ENCODE data around the gene MTMR8.

Gene MTMR8

DNA sequence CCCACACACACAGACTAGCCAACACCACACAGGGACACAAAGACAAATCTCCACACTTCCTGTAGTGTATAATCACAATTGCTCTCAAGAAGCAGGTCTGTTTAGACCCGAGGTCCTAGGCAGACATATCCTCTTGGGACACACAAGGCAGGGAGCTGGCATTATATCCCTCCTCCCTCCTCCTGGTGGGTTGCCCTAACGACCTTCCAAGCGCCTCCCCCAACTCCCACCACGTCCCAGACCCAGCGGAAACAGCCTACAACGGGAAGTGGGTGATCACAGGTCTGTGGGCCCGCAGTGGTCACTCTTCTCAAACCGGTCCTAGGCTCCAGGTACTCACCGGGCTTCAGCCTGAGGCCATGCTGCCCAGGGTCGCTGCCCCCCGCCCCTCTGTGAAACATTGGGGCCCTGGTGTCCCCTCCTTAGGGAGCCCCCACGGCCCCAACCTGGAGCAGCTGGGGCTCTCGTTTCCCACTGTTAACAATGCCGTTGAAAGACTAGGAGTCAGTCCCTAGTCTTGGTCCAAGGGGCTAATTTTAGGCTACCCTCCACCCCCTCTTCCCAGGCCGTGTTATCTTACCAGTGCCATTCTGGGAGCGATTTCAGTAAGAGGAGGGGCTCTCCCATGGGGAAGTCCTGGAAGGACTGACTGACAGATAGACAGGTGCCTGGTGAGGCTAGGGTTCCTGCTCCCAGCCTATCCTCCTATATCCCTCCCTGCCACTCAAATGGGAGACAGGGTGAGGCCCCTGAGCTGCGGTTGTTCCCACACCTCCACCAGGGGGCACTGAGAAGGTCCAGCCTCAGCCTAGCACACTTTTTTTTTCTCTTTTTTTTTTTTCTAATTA, 164.9 kb downstream of the MTMR8 start, which contains the start of gene ASB12:
TSS of gene ASB12 (minus strand) at position 485 of the 848 bp plus-strand sequence. CDS start 4,957 bp downstream, outside the sequence.
- no peak for DNase-seq (ENCODE audit: low read depth)
- in situ Hi-C loops (cut with HindIII; ENCODE audit: low sequenced_read_pairs), result no loop called here
- no peak within 1 kb of the TSS for H3K4me3 ChIP-seq (ENCODE audit: low read depth, low read length)
- TF ChIP-seq, protein P1, sequence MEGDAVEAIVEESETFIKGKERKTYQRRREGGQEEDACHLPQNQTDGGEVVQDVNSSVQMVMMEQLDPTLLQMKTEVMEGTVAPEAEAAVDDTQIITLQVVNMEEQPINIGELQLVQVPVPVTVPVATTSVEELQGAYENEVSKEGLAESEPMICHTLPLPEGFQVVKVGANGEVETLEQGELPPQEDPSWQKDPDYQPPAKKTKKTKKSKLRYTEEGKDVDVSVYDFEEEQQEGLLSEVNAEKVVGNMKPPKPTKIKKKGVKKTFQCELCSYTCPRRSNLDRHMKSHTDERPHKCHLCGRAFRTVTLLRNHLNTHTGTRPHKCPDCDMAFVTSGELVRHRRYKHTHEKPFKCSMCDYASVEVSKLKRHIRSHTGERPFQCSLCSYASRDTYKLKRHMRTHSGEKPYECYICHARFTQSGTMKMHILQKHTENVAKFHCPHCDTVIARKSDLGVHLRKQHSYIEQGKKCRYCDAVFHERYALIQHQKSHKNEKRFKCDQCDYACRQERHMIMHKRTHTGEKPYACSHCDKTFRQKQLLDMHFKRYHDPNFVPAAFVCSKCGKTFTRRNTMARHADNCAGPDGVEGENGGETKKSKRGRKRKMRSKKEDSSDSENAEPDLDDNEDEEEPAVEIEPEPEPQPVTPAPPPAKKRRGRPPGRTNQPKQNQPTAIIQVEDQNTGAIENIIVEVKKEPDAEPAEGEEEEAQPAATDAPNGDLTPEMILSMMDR (IDR thresholded peaks at IDR 0.05; ENCODE audit: low read depth, low read length, missing control alignments), result no peak

- DNase-seq (ENCODE audit: low read depth), result no peak
- TF ChIP-seq, protein P1 (IDR thresholded peaks at IDR 0.05; ENCODE audit: low read depth, low read length, missing control alignments), result no peak
- in situ Hi-C loops (cut with HindIII; ENCODE audit: low sequenced_read_pairs), result no loop called here
- no peak overlapping the region for H3K4me3 ChIP-seq (ENCODE audit: low read depth, low read length)
Observed at GRCh38 chrX:64229154-64229553, 166.1 kb downstream of the MTMR8 start.
